ENCODE measurements around the gene NHS. TPM values are rescaled to one million over a fixed set of nuclear protein-coding genes. Genes with fewer than 3 reads are reported as not detected.

Gene NHS
- total RNA-seq, 4 donors from 2014 or later = 4.6 to 9.9 (median 7.2) TPM

DNA sequence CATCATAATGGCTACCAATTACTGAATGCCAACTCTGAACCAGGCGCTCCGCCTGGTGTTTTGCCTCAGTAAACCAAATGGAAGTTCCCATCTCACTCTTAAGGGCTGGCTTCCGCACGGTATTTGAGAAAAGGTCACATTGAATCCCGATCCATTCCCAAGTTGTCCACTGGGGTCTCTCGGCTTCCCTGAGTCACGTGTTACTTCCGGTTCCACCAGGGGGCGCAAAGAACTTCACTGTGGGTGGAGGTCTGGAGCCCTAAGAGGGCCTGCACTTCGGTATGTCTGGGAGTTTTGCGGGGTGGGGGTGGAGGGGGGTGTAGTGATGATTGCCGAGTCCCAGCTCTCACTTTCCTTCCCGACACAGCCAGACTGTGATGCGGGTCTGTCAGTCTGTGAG is 13.4 kb upstream of the NHS start:
- Histone ChIP-seq H3K36me3 (no peaks in the 10 kb centered on the region), H3K27ac (no peak overlapping the region), H3K9me3 (no peaks in the 10 kb centered on the region), H3K4me1 (peaks cover 7% of the 10 kb centered on the region), H3K4me3 (no peak overlapping the region), H3K27me3 (no peaks in the 10 kb centered on the region)
- TF ChIP-seq EP300 (IDR thresholded peaks at IDR 0.05) (no peak), POLR2AphosphoS5 (IDR thresholded peaks at IDR 0.05) (no peak), POLR2A (IDR thresholded peaks at IDR 0.05) (no peak)
- no peak for DNase-seq (ENCODE audit: low spot score in 2 of 2)
- 69% methylated on average over 14 of the region's 14 CpGs for WGBS

DNA sequence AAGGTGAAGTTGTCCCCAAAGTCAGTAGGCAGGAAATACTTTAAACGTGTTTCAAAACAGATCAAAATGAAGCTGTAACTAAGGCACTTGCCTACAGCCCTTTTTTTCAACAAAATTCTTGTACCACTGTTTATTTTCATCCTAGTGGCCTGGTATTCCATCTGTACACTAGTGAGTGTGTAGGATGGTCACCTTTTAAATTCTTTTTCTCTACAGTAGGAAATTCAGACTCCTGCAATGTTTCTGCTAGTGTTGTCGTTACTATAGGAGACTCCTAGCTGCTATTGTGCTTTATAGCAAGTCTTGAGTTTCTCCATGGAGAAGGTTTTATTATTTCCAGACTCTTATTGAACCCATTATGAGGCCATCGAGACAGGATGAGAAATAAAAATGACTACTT is 7.0 kb upstream of the NHS start:
- no peak for DNase-seq (ENCODE audit: low spot score in 2 of 2)
- no peaks in the 10 kb centered on the region for H3K36me3 ChIP-seq
- no peaks in the 10 kb centered on the region for H3K4me1 ChIP-seq
- WGBS = 63% methylated on average over 3 of the region's 3 CpGs
- TF ChIP-seq, protein P1, sequence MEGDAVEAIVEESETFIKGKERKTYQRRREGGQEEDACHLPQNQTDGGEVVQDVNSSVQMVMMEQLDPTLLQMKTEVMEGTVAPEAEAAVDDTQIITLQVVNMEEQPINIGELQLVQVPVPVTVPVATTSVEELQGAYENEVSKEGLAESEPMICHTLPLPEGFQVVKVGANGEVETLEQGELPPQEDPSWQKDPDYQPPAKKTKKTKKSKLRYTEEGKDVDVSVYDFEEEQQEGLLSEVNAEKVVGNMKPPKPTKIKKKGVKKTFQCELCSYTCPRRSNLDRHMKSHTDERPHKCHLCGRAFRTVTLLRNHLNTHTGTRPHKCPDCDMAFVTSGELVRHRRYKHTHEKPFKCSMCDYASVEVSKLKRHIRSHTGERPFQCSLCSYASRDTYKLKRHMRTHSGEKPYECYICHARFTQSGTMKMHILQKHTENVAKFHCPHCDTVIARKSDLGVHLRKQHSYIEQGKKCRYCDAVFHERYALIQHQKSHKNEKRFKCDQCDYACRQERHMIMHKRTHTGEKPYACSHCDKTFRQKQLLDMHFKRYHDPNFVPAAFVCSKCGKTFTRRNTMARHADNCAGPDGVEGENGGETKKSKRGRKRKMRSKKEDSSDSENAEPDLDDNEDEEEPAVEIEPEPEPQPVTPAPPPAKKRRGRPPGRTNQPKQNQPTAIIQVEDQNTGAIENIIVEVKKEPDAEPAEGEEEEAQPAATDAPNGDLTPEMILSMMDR (IDR thresholded peaks at IDR 0.05) = no peak
- TF ChIP-seq EP300 (IDR thresholded peaks at IDR 0.05) = no peak
- no peak for TF ChIP-seq POLR2A (IDR thresholded peaks at IDR 0.05)
- TF ChIP-seq POLR2AphosphoS5 (IDR thresholded peaks at IDR 0.05) = no peak
- H3K4me3 ChIP-seq = no peak overlapping the region
- no peaks in the 10 kb centered on the region for H3K9me3 ChIP-seq
- H3K27me3 ChIP-seq = no peaks in the 10 kb centered on the region
- no peak overlapping the region for H3K27ac ChIP-seq

GRCh38 chrX:17369309-17369708 is 5.7 kb upstream of the NHS start:
- Histone ChIP-seq H3K9me3 (no peaks in the 10 kb centered on the region), H3K27me3 (no peaks in the 10 kb centered on the region), H3K4me1 (no peaks in the 10 kb centered on the region), H3K4me3 (no peak overlapping the region), H3K27ac (no peak overlapping the region), H3K36me3 (no peaks in the 10 kb centered on the region)
- 47% methylated on average over 6 of the region's 6 CpGs for WGBS
- TF ChIP-seq POLR2A (IDR thresholded peaks at IDR 0.05) = no peak
- DNase-seq (ENCODE audit: low spot score in 2 of 2) = no peak

- Histone ChIP-seq H3K27me3 (no peaks in the 10 kb centered on the region), H3K4me1 (no peaks in the 10 kb centered on the region), H3K9me3 (no peaks in the 10 kb centered on the region), H3K27ac (no peak overlapping the region), H3K4me3 (no peak overlapping the region), H3K36me3 (no peaks in the 10 kb centered on the region)
- DNase-seq (ENCODE audit: low spot score in 2 of 2) = no peak
- no peak for TF ChIP-seq EP300 (IDR thresholded peaks at IDR 0.05)
- TF ChIP-seq, protein P1 (IDR thresholded peaks at IDR 0.05) = no peak
- TF ChIP-seq POLR2A (IDR thresholded peaks at IDR 0.05) = no peak
- TF ChIP-seq POLR2AphosphoS5 (IDR thresholded peaks at IDR 0.05) = no peak
- WGBS = 76% methylated on average over 9 of the region's 9 CpGs
Measured at GRCh38 chrX:17370191-17370590, 4.8 kb upstream of the NHS start.

GRCh38 chrX:17372052-17372451 is 2.9 kb upstream of the NHS start:
- no peak overlapping the region for H3K27ac ChIP-seq
- 55% methylated on average over 8 of the region's 8 CpGs for WGBS
- TF ChIP-seq, protein P1 (IDR thresholded peaks at IDR 0.05) = no peak
- TF ChIP-seq POLR2A (IDR thresholded peaks at IDR 0.05) (no peak), POLR2AphosphoS5 (IDR thresholded peaks at IDR 0.05) (no peak), EP300 (IDR thresholded peaks at IDR 0.05) (no peak)
- peaks cover 12% of the 10 kb centered on the region for H3K4me1 ChIP-seq
- H3K9me3 ChIP-seq = no peaks in the 10 kb centered on the region
- DNase-seq (ENCODE audit: low spot score in 2 of 2) = no peak
- no peaks in the 10 kb centered on the region for H3K36me3 ChIP-seq
- H3K27me3 ChIP-seq = no peaks in the 10 kb centered on the region
- H3K4me3 ChIP-seq = no peak overlapping the region

GRCh38 chrX:17373337-17373736 is 1.7 kb upstream of the NHS start:
- Histone ChIP-seq H3K4me1 (peaks cover 18% of the 10 kb centered on the region), H3K27ac (no peak overlapping the region), H3K27me3 (no peaks in the 10 kb centered on the region), H3K9me3 (no peaks in the 10 kb centered on the region), H3K4me3 (no peak overlapping the region), H3K36me3 (no peaks in the 10 kb centered on the region)
- 46% methylated on average over 3 of the region's 3 CpGs for WGBS
- no peak for TF ChIP-seq POLR2AphosphoS5 (IDR thresholded peaks at IDR 0.05)
- TF ChIP-seq, protein P1 (IDR thresholded peaks at IDR 0.05) = no peak
- no peak for TF ChIP-seq EP300 (IDR thresholded peaks at IDR 0.05)
- no peak for TF ChIP-seq POLR2A (IDR thresholded peaks at IDR 0.05)
- DNase-seq (ENCODE audit: low spot score in 2 of 2) = no peak
